Measurements from ENCODE around the gene NXNL1. TPM values are rescaled to one million over a fixed set of nuclear protein-coding genes. Genes with fewer than 3 reads are reported as not detected.

NXNL1 gene
- total RNA-seq, 1 donor, result not detected

- no peak for TF ChIP-seq CTCF (IDR thresholded peaks at IDR 0.05; ENCODE audit: insufficient read depth, low read depth, low read length)
- H3K4me3 ChIP-seq (ENCODE audit: low read depth, low read length), result no peak overlapping the region
- no peak for DNase-seq (ENCODE audit: low read depth)
These were observed 29.3 kb downstream of the NXNL1 start for GRCh38 chr19:17431417-17431816.

- TF ChIP-seq CTCF (IDR thresholded peaks at IDR 0.05; ENCODE audit: insufficient read depth, low read depth, low read length), result no peak
- H3K4me3 ChIP-seq (ENCODE audit: low read depth, low read length), result no peak overlapping the region
- no peak for DNase-seq (ENCODE audit: low read depth)
These were observed 31.0 kb downstream of the NXNL1 start for GRCh38 chr19:17429641-17430113.

GRCh38 chr19:17424743-17425365 is 35.9 kb downstream of the NXNL1 start:
- H3K4me3 ChIP-seq (ENCODE audit: low read depth, low read length), result no peak overlapping the region
- TF ChIP-seq CTCF (IDR thresholded peaks at IDR 0.05; ENCODE audit: insufficient read depth, low read depth, low read length), result peak; percentile 61
- peak; percentile 46 for DNase-seq (ENCODE audit: low read depth)

GRCh38 chr19:17423429-17424208 is 37.1 kb downstream of the NXNL1 start:
- H3K4me3 ChIP-seq (ENCODE audit: low read depth, low read length), result no peak overlapping the region
- no peak for DNase-seq (ENCODE audit: low read depth)
- TF ChIP-seq CTCF (IDR thresholded peaks at IDR 0.05; ENCODE audit: insufficient read depth, low read depth, low read length), result no peak

GRCh38 chr19:17421942-17422341 is 38.8 kb downstream of the NXNL1 start:
- no peak for TF ChIP-seq CTCF (IDR thresholded peaks at IDR 0.05; ENCODE audit: insufficient read depth, low read depth, low read length)
- no peak overlapping the region for H3K4me3 ChIP-seq (ENCODE audit: low read depth, low read length)
- no peak for DNase-seq (ENCODE audit: low read depth)

DNA sequence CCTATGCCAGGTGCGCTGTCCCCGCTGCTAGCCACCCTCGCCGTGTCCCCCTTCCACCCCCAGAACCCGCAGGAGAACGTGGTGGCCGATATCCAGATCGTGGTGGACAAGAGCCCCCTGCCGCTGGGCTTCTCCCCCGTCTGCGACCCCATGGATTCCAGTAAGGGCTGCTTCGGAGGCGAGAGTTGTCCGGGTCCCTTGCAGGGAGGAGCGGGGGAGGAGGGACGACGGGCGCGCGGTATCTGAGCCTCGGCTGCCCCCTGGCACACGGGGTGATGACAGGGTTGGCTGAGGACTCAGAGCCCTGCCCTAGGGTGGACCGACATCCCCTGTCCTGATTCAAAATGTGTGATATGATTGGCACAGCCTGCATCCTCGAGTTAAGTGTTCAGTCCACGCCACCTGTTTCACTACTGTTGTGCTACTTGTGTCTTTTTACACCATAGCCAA is 40.2 kb downstream of the NXNL1 start:
- H3K4me3 ChIP-seq (ENCODE audit: low read depth, low read length), result peak overlapping the region; percentile 85
- no peak for DNase-seq (ENCODE audit: low read depth)
- TF ChIP-seq CTCF (IDR thresholded peaks at IDR 0.05; ENCODE audit: insufficient read depth, low read depth, low read length), result peak; percentile 28
